ENCODE measurements around the gene TXNDC12.
"Not testable (repeated sequence)": the region's sequence is repeated elsewhere in the genome, so short reads cannot be mapped to it uniquely, and the experiment has no call there.

Gene TXNDC12

GRCh38 chr1:52057255-52057654, 2.3 kb upstream of the TXNDC12 start:
- no peak for TF ChIP-seq CTCF (conservative IDR thresholded peaks at IDR 0.05; ENCODE audit: low read length)
- peak; percentile 34 for DNase-seq (ENCODE audit: low read depth)

GRCh38 chr1:52056937-52057231, 1.9 kb upstream of the TXNDC12 start:
- TF ChIP-seq CTCF (conservative IDR thresholded peaks at IDR 0.05; ENCODE audit: low read length), result no peak
- peak; percentile 80 for DNase-seq (ENCODE audit: low read depth)

More at GRCh38 chr1:52057255-52057654, 2.3 kb upstream of the TXNDC12 start:
- H3K4me3 ChIP-seq (ENCODE audit: low read length), result peak overlapping the region; percentile 94

GRCh38 chr1:52056163-52056936, 1.4 kb upstream of the TXNDC12 start, which contains the start of gene BTF3L4:
Gene BTF3L4, plus strand, starts transcription at chr1:52056295. Its CDS starts 3,553 bp downstream, at chr1:52059848.
- DNase-seq (ENCODE audit: low read depth), result peak; percentile 91
- TF ChIP-seq CTCF (conservative IDR thresholded peaks at IDR 0.05; ENCODE audit: low read length), result no peak
- H3K4me3 ChIP-seq (ENCODE audit: low read length), result peak within 1 kb of the TSS; percentile 94

More at GRCh38 chr1:52056937-52057231, 1.9 kb upstream of the TXNDC12 start:
- H3K4me3 ChIP-seq (ENCODE audit: low read length), result peak overlapping the region; percentile 94

GRCh38 chr1:52055866-52056162, 823 bp upstream of the TXNDC12 start:
- peak overlapping the region; percentile 94 for H3K4me3 ChIP-seq (ENCODE audit: low read length)
- DNase-seq (ENCODE audit: low read depth), result no peak
- no peak for TF ChIP-seq CTCF (conservative IDR thresholded peaks at IDR 0.05; ENCODE audit: low read length)

- no peak for TF ChIP-seq CTCF (conservative IDR thresholded peaks at IDR 0.05; ENCODE audit: low read length)
- peak overlapping the region; percentile 94 for H3K4me3 ChIP-seq (ENCODE audit: low read length)
These were observed 410 bp downstream of the TXNDC12 start for GRCh38 chr1:52054496-52055065.

GRCh38 chr1:52053862-52054261, 1.1 kb downstream of the TXNDC12 start:
- H3K4me3 ChIP-seq (ENCODE audit: low read length), result peak overlapping the region; percentile 94
- DNase-seq (ENCODE audit: low read depth), result no peak

More at GRCh38 chr1:52054496-52055065, 410 bp downstream of the TXNDC12 start:
- DNase-seq (ENCODE audit: low read depth), result no peak

GRCh38 chr1:52049337-52049736, 5.7 kb downstream of the TXNDC12 start:
- not testable (repeated sequence) for H3K4me3 ChIP-seq (ENCODE audit: low read length); DNase-seq (ENCODE audit: low read depth)

More at GRCh38 chr1:52053862-52054261, 1.1 kb downstream of the TXNDC12 start:
- TF ChIP-seq CTCF (conservative IDR thresholded peaks at IDR 0.05; ENCODE audit: low read length), result no peak

- not testable (repeated sequence) for H3K4me3 ChIP-seq (ENCODE audit: low read length); DNase-seq (ENCODE audit: low read depth)
These were observed 9.3 kb downstream of the TXNDC12 start for GRCh38 chr1:52045666-52046195.
